Muscle layer of duodenum (tissue), 2 donors: Measurements from ENCODE around the gene FNDC3B.
A peak's percentile ranks its signal among the peaks of the same experiment; 100 is the strongest.
"Not testable (repeated sequence)": the region's sequence is repeated elsewhere in the genome, so short reads cannot be mapped to it uniquely, and the experiment has no call there.

Source experiments
- H3K27ac ChIP-seq: one replicate; pipeline ENCODE4 v1.7.0; 2013; ENCODE audit warnings: mild to moderate bottlenecking, low read length
- H3K27me3 ChIP-seq: one replicate; pipeline ENCODE4 v1.7.0; 2013; ENCODE audit warnings: low read depth, mild to moderate bottlenecking, control low read depth, low read length
- H3K36me3 ChIP-seq, 2 donors: one replicate each; pipeline ENCODE4 v1.7.0; 2013; ENCODE audit warnings: low read length in 2 of 2, control low read depth in 1 of 2, mild to moderate bottlenecking in 1 of 2; ENCODE audit not compliant: insufficient read depth in 2 of 2, control insufficient read depth in 1 of 2
- H3K4me1 ChIP-seq, 2 donors: one replicate each; pipeline ENCODE4 v1.7.0; 2013; ENCODE audit warnings: low read length in 2 of 2, mild to moderate bottlenecking in 2 of 2, control low read depth in 1 of 2, moderate library complexity in 1 of 2; ENCODE audit not compliant: insufficient read depth in 2 of 2, control insufficient read depth in 1 of 2
- H3K4me3 ChIP-seq, 2 donors: one replicate each; pipeline ENCODE4 v1.7.0; 2013; ENCODE audit warnings: low read length in 2 of 2, low read depth in 1 of 2, mild to moderate bottlenecking in 1 of 2
- H3K9me3 ChIP-seq, 2 donors: one replicate each; pipeline ENCODE4 v1.7.0; 2013; ENCODE audit warnings: low read length in 2 of 2, control low read depth in 1 of 2, mild to moderate bottlenecking in 1 of 2; ENCODE audit not compliant: control insufficient read depth in 1 of 2
- donor health status: healthy.

Gene FNDC3B

GRCh38 chr3:172242471-172242870, 203.1 kb downstream of the FNDC3B start:
- H3K27ac ChIP-seq, H3K27me3 ChIP-seq, H3K4me3 ChIP-seq, H3K36me3 ChIP-seq, H3K9me3 ChIP-seq: not testable (repeated sequence)
- H3K4me1 ChIP-seq: peaks cover 6 to 14% of the 10 kb centered on the region in 2 donors

- peaks cover 6 to 14% of the 10 kb centered on the region in 2 donors for H3K4me1 ChIP-seq
- H3K27me3 ChIP-seq, H3K36me3 ChIP-seq, H3K4me3 ChIP-seq, H3K9me3 ChIP-seq, H3K27ac ChIP-seq: not testable (repeated sequence)
Observed at GRCh38 chr3:172243376-172243775, 204.0 kb downstream of the FNDC3B start.

GRCh38 chr3:172244011-172244410, 204.6 kb downstream of the FNDC3B start:
- Histone ChIP-seq H3K27me3 (no peaks in the 10 kb centered on the region), H3K4me1 (peaks cover 6 to 14% of the 10 kb centered on the region in 2 donors), H3K36me3 (peaks cover 8 to 9% of the 10 kb centered on the region in 2 donors), H3K9me3 (peaks cover 0 to 4% of the 10 kb centered on the region in 2 donors), H3K27ac (no peak overlapping the region), H3K4me3 (no peak overlapping the region)

- H3K4me1 ChIP-seq: peaks cover 6 to 11% of the 10 kb centered on the region in 2 donors
Observed at GRCh38 chr3:172245241-172245640, 205.9 kb downstream of the FNDC3B start.

GRCh38 chr3:172246107-172246844, 206.9 kb downstream of the FNDC3B start:
- Histone ChIP-seq H3K4me1 (peaks cover 6 to 11% of the 10 kb centered on the region in 2 donors), H3K9me3 (peaks cover 0 to 4% of the 10 kb centered on the region in 2 donors), H3K27ac (no peak overlapping the region), H3K27me3 (no peaks in the 10 kb centered on the region), H3K4me3 (no peak overlapping the region), H3K36me3 (peaks cover 9 to 12% of the 10 kb centered on the region in 2 donors)

More at GRCh38 chr3:172245241-172245640, 205.9 kb downstream of the FNDC3B start:
- Histone ChIP-seq H3K4me3 (no peak overlapping the region), H3K27me3 (no peaks in the 10 kb centered on the region), H3K36me3 (peaks cover 8 to 9% of the 10 kb centered on the region in 2 donors), H3K9me3 (peaks cover 0 to 4% of the 10 kb centered on the region in 2 donors), H3K27ac (no peak overlapping the region)

GRCh38 chr3:172247525-172248274, 208.3 kb downstream of the FNDC3B start:
- no peak overlapping the region for H3K27ac ChIP-seq
- no peaks in the 10 kb centered on the region for H3K9me3 ChIP-seq
- peaks cover 6 to 11% of the 10 kb centered on the region in 2 donors for H3K4me1 ChIP-seq
- no peaks in the 10 kb centered on the region for H3K27me3 ChIP-seq
- H3K36me3 ChIP-seq: peaks cover 14% of the 10 kb centered on the region in 2 donors
- no peak overlapping the region for H3K4me3 ChIP-seq

- no peak overlapping the region for H3K4me3 ChIP-seq
- H3K4me1 ChIP-seq: peaks cover 6 to 11% of the 10 kb centered on the region in 2 donors
- H3K27ac ChIP-seq: no peak overlapping the region
- H3K27me3 ChIP-seq: no peaks in the 10 kb centered on the region
- peaks cover 14 to 20% of the 10 kb centered on the region in 2 donors for H3K36me3 ChIP-seq
- no peaks in the 10 kb centered on the region for H3K9me3 ChIP-seq
Observed at GRCh38 chr3:172249039-172249438, 209.7 kb downstream of the FNDC3B start.

- Histone ChIP-seq H3K27ac (no peak overlapping the region), H3K9me3 (no peaks in the 10 kb centered on the region), H3K4me3 (no peak overlapping the region), H3K27me3 (no peaks in the 10 kb centered on the region), H3K36me3 (peaks cover 14 to 20% of the 10 kb centered on the region in 2 donors), H3K4me1 (peaks cover 0 to 5% of the 10 kb centered on the region in 2 donors)
Observed at GRCh38 chr3:172251211-172251610, 211.8 kb downstream of the FNDC3B start.

- no peak overlapping the region for H3K27ac ChIP-seq
- no peaks in the 10 kb centered on the region for H3K27me3 ChIP-seq
Observed at GRCh38 chr3:172253200-172253599, 213.8 kb downstream of the FNDC3B start.

GRCh38 chr3:172254542-172254941, 215.2 kb downstream of the FNDC3B start:
- peaks cover 12 to 31% of the 10 kb centered on the region in 2 donors for H3K4me1 ChIP-seq
- H3K36me3 ChIP-seq: peaks cover 6 to 11% of the 10 kb centered on the region in 2 donors
- H3K9me3 ChIP-seq: no peaks in the 10 kb centered on the region
- no peak overlapping the region for H3K27ac ChIP-seq
- H3K4me3 ChIP-seq: no peak overlapping the region
- no peaks in the 10 kb centered on the region for H3K27me3 ChIP-seq

More at GRCh38 chr3:172253200-172253599, 213.8 kb downstream of the FNDC3B start:
- Histone ChIP-seq H3K4me3 (no peak overlapping the region), H3K9me3 (no peaks in the 10 kb centered on the region), H3K36me3 (peaks cover 6 to 12% of the 10 kb centered on the region in 2 donors), H3K4me1 (peaks cover under 1 to 17% of the 10 kb centered on the region in 2 donors)

- Histone ChIP-seq H3K4me1 (peaks cover 12 to 33% of the 10 kb centered on the region in 2 donors), H3K36me3 (peaks cover 6 to 11% of the 10 kb centered on the region in 2 donors), H3K27ac (peak overlapping the region; percentile 34)
Observed at GRCh38 chr3:172255321-172255720, 215.9 kb downstream of the FNDC3B start.

More at GRCh38 chr3:172255321-172255720, 215.9 kb downstream of the FNDC3B start:
- H3K4me3 ChIP-seq, H3K9me3 ChIP-seq, H3K27me3 ChIP-seq: not testable (repeated sequence)
